Testis (tissue), 2 donors: ENCODE data around the gene RTN4RL2.

Experiments used
- CTCF ChIP-seq, 3 experiments: fragments of 450-650 bp in 2 of 3; fragments of 200-600 bp in 1 of 3; sonication (generic) in 1 of 3; IDR thresholded peaks; one replicate each; pipeline ENCODE4 v1.5.1; 2016 to 2019; ENCODE audit warnings: antibody characterized with exemption in 3 of 3, mild to moderate bottlenecking in 2 of 3, moderate library complexity in 1 of 3
- POLR2A ChIP-seq: fragments of 450-650 bp; IDR thresholded peaks from one replicate; pipeline ENCODE4 v1.6.1; 2017; ENCODE audit warnings: antibody characterized with exemption, mild to moderate bottlenecking, moderate library complexity

GRCh38 chr11:57464539-57465181 lies 4.3 kb downstream of the RTN4RL2 start:
- no peak for TF ChIP-seq POLR2A
- TF ChIP-seq CTCF (IDR thresholded peaks at IDR 0.05): no peak
